K562 (cell line): ENCODE results near the gene RASL10B.

Experiments used
- BCLAF1 ChIP-seq, 2 experiments: fragments of 450-650 bp in 1 of 2; IDR thresholded peaks; 2 replicates each; pipeline ENCODE4 v1.6.1; 2011 to 2017; ENCODE audit warnings: low read depth in 2 of 2, antibody characterized with exemption in 1 of 2, borderline replicate concordance in 1 of 2, low read length in 1 of 2, mild to moderate bottlenecking in 1 of 2, mixed read lengths in 1 of 2; ENCODE audit not compliant: control insufficient read depth in 1 of 2
- BRCA1 ChIP-seq, 2 experiments: fragments of 450-650 bp in 1 of 2; sonication (generic) in 1 of 2; formaldehyde crosslinking in 1 of 2; IDR thresholded peaks; 2 replicates each; pipeline versions ENCODE4 v1.5.0 to v1.6.1; 2017 to 2020; ENCODE audit warnings: mild to moderate bottlenecking in 1 of 2, missing genetic modification reagents in 1 of 2
- IRF9 ChIP-seq: fragments of 450-650 bp; IDR thresholded peaks from 2 replicates; pipeline ENCODE4 v1.6.1; 2016; ENCODE audit warnings: missing biosample characterization, missing genetic modification characterization
- KDM4B ChIP-seq, 2 experiments: fragments of 450-650 bp in 1 of 2; sonication (generic) in 1 of 2; IDR thresholded peaks; 2 replicates each; pipeline ENCODE4 v1.6.1; 2016 to 2017; ENCODE audit warnings: borderline replicate concordance in 2 of 2, antibody characterized with exemption in 1 of 2, low read depth in 1 of 2, mild to moderate bottlenecking in 1 of 2
- POLR2A ChIP-seq: fragments of 450-650 bp; conservative IDR thresholded peaks from 2 replicates; pipeline ENCODE4 v1.6.1; 2016
- POLR2AphosphoS5 ChIP-seq: IDR thresholded peaks from 2 replicates; pipeline ENCODE4 v1.6.1; 2011; ENCODE audit warnings: mild to moderate bottlenecking, low read depth, low read length, moderate library complexity; ENCODE audit not compliant: control insufficient read depth, insufficient read depth
- SP1 ChIP-seq: sonication (generic); formaldehyde crosslinking; IDR thresholded peaks from 2 replicates; pipeline ENCODE4 v1.8.1; 2022; ENCODE audit warnings: mild to moderate bottlenecking, missing genetic modification reagents
- TCF3 ChIP-seq: sonication (generic); formaldehyde crosslinking; IDR thresholded peaks from 2 replicates; pipeline ENCODE4 v1.4.0; 2020; ENCODE audit warnings: mild to moderate bottlenecking, missing genetic modification reagents
- TF ChIP-seq, protein P1 (sequence below): sonication (generic); formaldehyde crosslinking; IDR thresholded peaks from 2 replicates; pipeline ENCODE4 v1.8.0; 2022; ENCODE audit warnings: missing genetic modification reagents, mild to moderate bottlenecking, borderline replicate concordance
- TF ChIP-seq, protein P2 (sequence below): sonication (generic); formaldehyde crosslinking; IDR thresholded peaks from 2 replicates; pipeline ENCODE4 v1.8.0; 2022; ENCODE audit warnings: mild to moderate bottlenecking, missing genetic modification reagents

- TF ChIP-seq SP1, result no peak
- TF ChIP-seq POLR2AphosphoS5, result no peak
- no peak for TF ChIP-seq POLR2A
- no peak for TF ChIP-seq IRF9 (tag)
- no peak for TF ChIP-seq BCLAF1 (IDR thresholded peaks at IDR 0.05; ENCODE audit: borderline replicate concordance in 1 of 2, control insufficient read depth in 1 of 2, low read depth in 2 of 2, low read length in 1 of 2)
- TF ChIP-seq, protein P1, sequence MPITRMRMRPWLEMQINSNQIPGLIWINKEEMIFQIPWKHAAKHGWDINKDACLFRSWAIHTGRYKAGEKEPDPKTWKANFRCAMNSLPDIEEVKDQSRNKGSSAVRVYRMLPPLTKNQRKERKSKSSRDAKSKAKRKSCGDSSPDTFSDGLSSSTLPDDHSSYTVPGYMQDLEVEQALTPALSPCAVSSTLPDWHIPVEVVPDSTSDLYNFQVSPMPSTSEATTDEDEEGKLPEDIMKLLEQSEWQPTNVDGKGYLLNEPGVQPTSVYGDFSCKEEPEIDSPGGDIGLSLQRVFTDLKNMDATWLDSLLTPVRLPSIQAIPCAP (CRISPR knock-in tag), result no peak
- TF ChIP-seq BRCA1 (IDR thresholded peaks at IDR 0.05), result no peak
- no peak for TF ChIP-seq BRCA1 (CRISPR knock-in tag; IDR thresholded peaks at IDR 0.05)
- TF ChIP-seq TCF3, result no peak
- TF ChIP-seq KDM4B (IDR thresholded peaks at IDR 0.05; ENCODE audit: borderline replicate concordance in 2 of 2, low read depth in 1 of 2), result no peak
- TF ChIP-seq, protein P2, sequence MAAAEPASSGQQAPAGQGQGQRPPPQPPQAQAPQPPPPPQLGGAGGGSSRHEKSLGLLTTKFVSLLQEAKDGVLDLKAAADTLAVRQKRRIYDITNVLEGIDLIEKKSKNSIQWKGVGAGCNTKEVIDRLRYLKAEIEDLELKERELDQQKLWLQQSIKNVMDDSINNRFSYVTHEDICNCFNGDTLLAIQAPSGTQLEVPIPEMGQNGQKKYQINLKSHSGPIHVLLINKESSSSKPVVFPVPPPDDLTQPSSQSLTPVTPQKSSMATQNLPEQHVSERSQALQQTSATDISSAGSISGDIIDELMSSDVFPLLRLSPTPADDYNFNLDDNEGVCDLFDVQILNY (CRISPR knock-in tag), result no peak
These were observed 35.8 kb upstream of the RASL10B start for GRCh38 chr17:35695613-35696012.
